CD4-positive, alpha-beta T cell treated with Interleukin-15 for 1 hour (primary cell): ENCODE data around the gene SH3TC1.
A peak's percentile ranks its signal among the peaks of the same experiment; 100 is the strongest.

Experiments used
- DNase-seq: peaks from one replicate; pipeline ENCODE4 v3.0.0-alpha.2; 2020

The SH3TC1 gene

GRCh38 chr4:8198906-8199593 is at the start of gene SH3TC1:
TSS of gene SH3TC1 (plus strand) at chr4:8199290. CDS start at chr4:8205195, 5,905 bp downstream.
- DNase-seq: peak; percentile 78

GRCh38 chr4:8149664-8150063 is 49.4 kb upstream of the SH3TC1 start:
- no peak for DNase-seq

- no peak for DNase-seq
Observed at GRCh38 chr4:8150152-8151090, 48.7 kb upstream of the SH3TC1 start.

- DNase-seq: no peak
Observed at GRCh38 chr4:8151165-8151650, 47.9 kb upstream of the SH3TC1 start.

GRCh38 chr4:8152090-8152864 is 46.8 kb upstream of the SH3TC1 start:
- DNase-seq: no peak

GRCh38 chr4:8152865-8153257 is 46.2 kb upstream of the SH3TC1 start:
- no peak for DNase-seq

- no peak for DNase-seq
Observed at GRCh38 chr4:8153441-8153840, 45.6 kb upstream of the SH3TC1 start.

- no peak for DNase-seq
Observed at GRCh38 chr4:8155048-8155447, 44.0 kb upstream of the SH3TC1 start.

GRCh38 chr4:8155660-8156421 is 43.2 kb upstream of the SH3TC1 start:
- no peak for DNase-seq

- DNase-seq: no peak
Observed at GRCh38 chr4:8156617-8157016, 42.5 kb upstream of the SH3TC1 start.

- DNase-seq: no peak
Observed at GRCh38 chr4:8157496-8157895, 41.6 kb upstream of the SH3TC1 start.

GRCh38 chr4:8157944-8158709 is 41.0 kb upstream of the SH3TC1 start:
- DNase-seq: no peak

GRCh38 chr4:8158710-8159536 is 40.2 kb upstream of the SH3TC1 start, which contains the start of gene ABLIM2:
TSS of gene ABLIM2 (minus strand) at chr4:8158813. CDS start at chr4:8158689, 124 bp downstream.
- peak; percentile 99 for DNase-seq

GRCh38 chr4:8159537-8160232 is 39.4 kb upstream of the SH3TC1 start:
- no peak for DNase-seq

GRCh38 chr4:8160233-8160560 is 38.9 kb upstream of the SH3TC1 start:
- DNase-seq: no peak

- no peak for DNase-seq
Observed at GRCh38 chr4:8160572-8160971, 38.5 kb upstream of the SH3TC1 start.

- DNase-seq: peak; percentile 66
Observed at GRCh38 chr4:8162625-8163024, 36.5 kb upstream of the SH3TC1 start.

- no peak for DNase-seq
Observed at GRCh38 chr4:8163026-8163425, 36.1 kb upstream of the SH3TC1 start.

GRCh38 chr4:8163436-8164193 is 35.5 kb upstream of the SH3TC1 start:
- DNase-seq: no peak
